ENCODE results near the gene ATP8B4. TPM values are rescaled to one million over a fixed set of nuclear protein-coding genes. Genes with fewer than 3 reads are reported as not detected.
"Not testable (repeated sequence)": the region's sequence is repeated elsewhere in the genome, so short reads cannot be mapped to it uniquely, and the experiment has no call there.

ATP8B4 gene
- total and polyA plus RNA-seq, 2 donors (not counting 3 experiments of a cell fraction or from before 2014, with no cell fraction given) = not detected

DNA sequence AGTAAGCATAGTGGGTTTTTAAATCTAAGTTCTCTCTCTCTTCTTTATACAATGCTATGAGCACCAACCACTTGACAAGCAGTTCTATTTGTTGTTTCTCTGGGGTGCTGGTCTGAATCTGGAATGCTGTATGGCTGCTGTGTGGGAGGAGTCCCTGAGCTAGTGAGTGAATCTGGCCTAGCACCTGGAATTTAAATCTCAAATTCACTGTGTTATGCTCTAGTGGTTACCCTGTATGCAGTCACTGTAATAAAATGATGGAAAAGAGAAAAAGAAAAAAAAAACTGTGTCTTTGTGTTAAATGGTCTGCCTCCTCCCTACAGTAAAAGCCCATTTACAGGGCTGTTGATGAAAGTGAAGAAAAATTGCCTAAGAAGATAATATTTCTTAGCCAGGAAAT lies 155.0 kb downstream of the ATP8B4 start:
- no TSS peak for BruUV-seq (replicated peaks)
- no peaks in the 10 kb centered on the region for H3K79me2 ChIP-seq (ENCODE audit: control insufficient read depth, insufficient read depth, low read length)
- intact Hi-C loops (cut with micrococcal nuclease) = no loop called here
- H2AFZ ChIP-seq (ENCODE audit: low read depth, low read length) = no peak overlapping the region
- no peak overlapping the region for H3K4me2 ChIP-seq (ENCODE audit: insufficient read depth, low read length)
- H4K20me1 ChIP-seq (replicated peaks; ENCODE audit: control insufficient read depth, extremely low read depth, insufficient read depth, low read length) = no peaks in the 10 kb centered on the region
- no peaks in the 10 kb centered on the region for H3K9me3 ChIP-seq (replicated peaks; ENCODE audit: control insufficient read depth, insufficient read depth, low read length)
- no peak overlapping the region for H3K27ac ChIP-seq (ENCODE audit: insufficient read depth, low read depth, low read length)
- H3K27me3 ChIP-seq (ENCODE audit: control insufficient read depth in 2 of 2, insufficient read depth in 2 of 2, low read length in 2 of 2) = no peaks in the 10 kb centered on the region
- no peak overlapping the region for H3K4me3 ChIP-seq (replicated peaks in 1 of 3; ENCODE audit: insufficient read depth in 1 of 3, low read depth in 1 of 3, low read length in 3 of 3)
- POLR2A ChIA-PET = no interaction called here
- H3K4me1 ChIP-seq (ENCODE audit: control insufficient read depth, extremely low read depth, insufficient read depth, low read length) = no peaks in the 10 kb centered on the region
- FAIRE-seq (no peak), DNase-seq (ENCODE audit: low read depth, low spot score) (no peak)
- H3K9ac ChIP-seq (replicated peaks; ENCODE audit: extremely low read depth, insufficient read depth, low read length) = no peak overlapping the region
- CTCF ChIA-PET = no interaction called here
- TF ChIP-seq POLR2AphosphoS5 (IDR thresholded peaks at IDR 0.05; ENCODE audit: insufficient read depth, low read depth, low read length) (no peak), POLR2A (IDR thresholded peaks at IDR 0.05; ENCODE audit: low read depth, low read length) (no peak), EZH2 (IDR thresholded peaks at IDR 0.05; ENCODE audit: borderline replicate concordance, low read depth, low read length, severe bottlenecking) (no peak)
- TF ChIP-seq, protein P1, sequence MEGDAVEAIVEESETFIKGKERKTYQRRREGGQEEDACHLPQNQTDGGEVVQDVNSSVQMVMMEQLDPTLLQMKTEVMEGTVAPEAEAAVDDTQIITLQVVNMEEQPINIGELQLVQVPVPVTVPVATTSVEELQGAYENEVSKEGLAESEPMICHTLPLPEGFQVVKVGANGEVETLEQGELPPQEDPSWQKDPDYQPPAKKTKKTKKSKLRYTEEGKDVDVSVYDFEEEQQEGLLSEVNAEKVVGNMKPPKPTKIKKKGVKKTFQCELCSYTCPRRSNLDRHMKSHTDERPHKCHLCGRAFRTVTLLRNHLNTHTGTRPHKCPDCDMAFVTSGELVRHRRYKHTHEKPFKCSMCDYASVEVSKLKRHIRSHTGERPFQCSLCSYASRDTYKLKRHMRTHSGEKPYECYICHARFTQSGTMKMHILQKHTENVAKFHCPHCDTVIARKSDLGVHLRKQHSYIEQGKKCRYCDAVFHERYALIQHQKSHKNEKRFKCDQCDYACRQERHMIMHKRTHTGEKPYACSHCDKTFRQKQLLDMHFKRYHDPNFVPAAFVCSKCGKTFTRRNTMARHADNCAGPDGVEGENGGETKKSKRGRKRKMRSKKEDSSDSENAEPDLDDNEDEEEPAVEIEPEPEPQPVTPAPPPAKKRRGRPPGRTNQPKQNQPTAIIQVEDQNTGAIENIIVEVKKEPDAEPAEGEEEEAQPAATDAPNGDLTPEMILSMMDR (IDR thresholded peaks at IDR 0.05; ENCODE audit: extremely low read depth in 1 of 2, insufficient read depth in 1 of 2, low read depth in 1 of 2, low read length in 2 of 2) = no peak
- dilution Hi-C loops (cut with MboI; ENCODE audit: extremely low pct_ligation_motif_present, low sequenced_read_pairs) = no loop called here
- H3K36me3 ChIP-seq (ENCODE audit: control insufficient read depth in 2 of 2, extremely low read depth in 1 of 2, insufficient read depth in 2 of 2, low read length in 2 of 2) = no peaks in the 10 kb centered on the region
- no peaks in the 10 kb centered on the region for H3K9me1 ChIP-seq (replicated peaks; ENCODE audit: control insufficient read depth, extremely low read depth, insufficient read depth, low read length)

DNA sequence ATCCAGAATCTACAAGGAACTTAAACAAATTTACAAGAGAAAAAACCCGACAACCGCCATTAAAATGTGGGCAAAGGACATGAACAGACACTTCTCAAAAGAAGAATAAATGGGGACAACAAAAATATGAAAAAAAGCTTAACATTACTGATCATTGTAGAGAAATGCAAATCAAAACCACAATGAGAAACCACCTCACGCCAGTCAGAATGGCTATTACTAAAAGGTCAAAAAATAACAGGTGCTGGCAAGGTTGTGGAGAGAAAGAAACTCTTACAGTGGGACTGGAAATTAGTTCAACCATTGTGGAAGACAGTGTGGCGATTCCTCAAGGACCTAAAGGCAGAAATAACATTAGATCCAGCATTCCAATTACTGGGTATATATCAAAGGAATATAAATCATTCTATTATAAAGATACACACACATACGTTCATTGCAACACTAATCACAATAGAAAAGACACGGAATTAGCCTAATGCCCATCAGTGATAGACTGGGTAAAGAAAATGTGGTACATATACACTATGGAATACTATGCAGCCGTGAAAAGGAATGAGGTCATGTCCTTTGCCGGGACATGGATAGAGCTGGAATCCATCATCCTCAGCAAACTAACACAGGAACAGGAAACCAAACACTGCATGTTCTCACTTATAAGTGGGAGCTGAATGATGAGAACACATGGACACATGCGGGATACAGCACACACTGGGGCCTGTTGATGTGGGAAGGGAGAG lies 155.8 kb downstream of the ATP8B4 start:
- H3K79me2 ChIP-seq (ENCODE audit: control insufficient read depth, insufficient read depth, low read length); H3K27ac ChIP-seq (ENCODE audit: insufficient read depth, low read depth, low read length); H3K36me3 ChIP-seq (ENCODE audit: control insufficient read depth in 2 of 2, extremely low read depth in 1 of 2, insufficient read depth in 2 of 2, low read length in 2 of 2); FAIRE-seq; H3K9me3 ChIP-seq (replicated peaks; ENCODE audit: control insufficient read depth, insufficient read depth, low read length); CTCF ChIA-PET; H4K20me1 ChIP-seq (replicated peaks; ENCODE audit: control insufficient read depth, extremely low read depth, insufficient read depth, low read length); H3K4me2 ChIP-seq (ENCODE audit: insufficient read depth, low read length); H3K9me1 ChIP-seq (replicated peaks; ENCODE audit: control insufficient read depth, extremely low read depth, insufficient read depth, low read length); BruUV-seq (replicated peaks); H3K4me3 ChIP-seq (replicated peaks in 1 of 3; ENCODE audit: insufficient read depth in 1 of 3, low read depth in 1 of 3, low read length in 3 of 3); H2AFZ ChIP-seq (ENCODE audit: low read depth, low read length); intact Hi-C loops (cut with micrococcal nuclease); H3K9ac ChIP-seq (replicated peaks; ENCODE audit: extremely low read depth, insufficient read depth, low read length); POLR2A ChIA-PET; H3K4me1 ChIP-seq (ENCODE audit: control insufficient read depth, extremely low read depth, insufficient read depth, low read length); dilution Hi-C loops (cut with MboI; ENCODE audit: extremely low pct_ligation_motif_present, low sequenced_read_pairs); DNase-seq (ENCODE audit: low read depth, low spot score); H3K27me3 ChIP-seq (ENCODE audit: control insufficient read depth in 2 of 2, insufficient read depth in 2 of 2, low read length in 2 of 2): not testable (repeated sequence)

All from endothelial cell of umbilical vein (primary cell).